Airway epithelial cell (primary cell): Measurements from ENCODE around the gene USP24. TPM values are rescaled to one million over a fixed set of nuclear protein-coding genes. Genes with fewer than 3 reads are reported as not detected.

Experiments used
- total RNA-seq: library from RNA; depleted of rRNA; stranded (reverse); fragments of >200 nt; gene quantifications from 2 replicates; pipeline ENCODE4 v1.2.3, GENCODE V29; 2015

The USP24 gene, protein sequence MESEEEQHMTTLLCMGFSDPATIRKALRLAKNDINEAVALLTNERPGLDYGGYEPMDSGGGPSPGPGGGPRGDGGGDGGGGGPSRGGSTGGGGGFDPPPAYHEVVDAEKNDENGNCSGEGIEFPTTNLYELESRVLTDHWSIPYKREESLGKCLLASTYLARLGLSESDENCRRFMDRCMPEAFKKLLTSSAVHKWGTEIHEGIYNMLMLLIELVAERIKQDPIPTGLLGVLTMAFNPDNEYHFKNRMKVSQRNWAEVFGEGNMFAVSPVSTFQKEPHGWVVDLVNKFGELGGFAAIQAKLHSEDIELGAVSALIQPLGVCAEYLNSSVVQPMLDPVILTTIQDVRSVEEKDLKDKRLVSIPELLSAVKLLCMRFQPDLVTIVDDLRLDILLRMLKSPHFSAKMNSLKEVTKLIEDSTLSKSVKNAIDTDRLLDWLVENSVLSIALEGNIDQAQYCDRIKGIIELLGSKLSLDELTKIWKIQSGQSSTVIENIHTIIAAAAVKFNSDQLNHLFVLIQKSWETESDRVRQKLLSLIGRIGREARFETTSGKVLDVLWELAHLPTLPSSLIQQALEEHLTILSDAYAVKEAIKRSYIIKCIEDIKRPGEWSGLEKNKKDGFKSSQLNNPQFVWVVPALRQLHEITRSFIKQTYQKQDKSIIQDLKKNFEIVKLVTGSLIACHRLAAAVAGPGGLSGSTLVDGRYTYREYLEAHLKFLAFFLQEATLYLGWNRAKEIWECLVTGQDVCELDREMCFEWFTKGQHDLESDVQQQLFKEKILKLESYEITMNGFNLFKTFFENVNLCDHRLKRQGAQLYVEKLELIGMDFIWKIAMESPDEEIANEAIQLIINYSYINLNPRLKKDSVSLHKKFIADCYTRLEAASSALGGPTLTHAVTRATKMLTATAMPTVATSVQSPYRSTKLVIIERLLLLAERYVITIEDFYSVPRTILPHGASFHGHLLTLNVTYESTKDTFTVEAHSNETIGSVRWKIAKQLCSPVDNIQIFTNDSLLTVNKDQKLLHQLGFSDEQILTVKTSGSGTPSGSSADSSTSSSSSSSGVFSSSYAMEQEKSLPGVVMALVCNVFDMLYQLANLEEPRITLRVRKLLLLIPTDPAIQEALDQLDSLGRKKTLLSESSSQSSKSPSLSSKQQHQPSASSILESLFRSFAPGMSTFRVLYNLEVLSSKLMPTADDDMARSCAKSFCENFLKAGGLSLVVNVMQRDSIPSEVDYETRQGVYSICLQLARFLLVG (N-terminal part only)
- total RNA-seq = 15.0 and 21.7 TPM in 2 replicates

GRCh38 chr1:55215194-55216021, at the start of gene USP24:
Gene USP24, minus strand, starts transcription at chr1:55215364. Its CDS starts 251 bp downstream, at chr1:55215113.

GRCh38 chr1:55039342-55040082, 175.7 kb downstream of the USP24 start, which contains the start of gene PCSK9:
Gene PCSK9, plus strand, starts transcription at chr1:55039548. Its CDS starts 290 bp downstream, at chr1:55039838.

Other genes with a start within 250 kb of the USP24 start
- gene TMEM61, start 234.7 kb downstream of the USP24 start, total RNA-seq = 0.85 and 1.5 TPM in 2 replicates
- not detected in 2 replicates for gene BSND, start 216.4 kb downstream of the USP24 start, total RNA-seq
- 93.0 and 125 TPM in 2 replicates for gene PCSK9, start 175.8 kb downstream of the USP24 start, total RNA-seq